Measurements from ENCODE around the gene KDELR1. TPM values are rescaled to one million over a fixed set of nuclear protein-coding genes. Genes with fewer than 3 reads are reported as not detected.
A peak's percentile ranks its signal among the peaks of the same experiment; 100 is the strongest.

The KDELR1 gene
- total and polyA plus RNA-seq, 9 of the 15 experiments (the other 6 are each of a cell fraction or from before 2014, with no cell fraction given): 6.1 to 165 (median 58.5) TPM

- Histone ChIP-seq H2AFZ (ENCODE audit: low read depth, low read length) (no peak overlapping the region), H3K4me3 (no peak overlapping the region), H3K27ac (ENCODE audit: extremely low read depth, low read depth, low read length) (no peak overlapping the region), H3K27me3 (ENCODE audit: control insufficient read depth in 2 of 2, insufficient read depth in 2 of 2, low read length in 2 of 2) (no peaks in the 10 kb centered on the region), H3K36me3 (ENCODE audit: control insufficient read depth, insufficient read depth, low read length) (peaks cover 69% of the 10 kb centered on the region; the same call in 2 of the 3 replicates), H3K79me2 (ENCODE audit: control insufficient read depth, insufficient read depth, low read length) (0 out of 3 replicates have a peak, but pooled peaks cover 2% of the 10 kb centered on the region), H3K9me3 (replicated peaks; ENCODE audit: control insufficient read depth, insufficient read depth, low read depth, low read length) (no peaks in the 10 kb centered on the region), H3K9ac (ENCODE audit: insufficient read depth in 1 of 2, low read depth in 2 of 2, low read length in 2 of 2) (0 out of 4 replicates have a peak overlapping the region, but pooled peaks of 1 of the 2 experiments have one; percentile 0), H4K20me1 (replicated peaks; ENCODE audit: control insufficient read depth, insufficient read depth, low read length) (no peaks in the 10 kb centered on the region), H3K9me1 (ENCODE audit: control insufficient read depth, insufficient read depth, low read length) (no peaks in the 10 kb centered on the region), H3K4me2 (ENCODE audit: insufficient read depth, low read length) (no peak overlapping the region), H3K4me1 (replicated peaks in 1 of 2; ENCODE audit: control insufficient read depth in 2 of 2, insufficient read depth in 2 of 2, low read length in 2 of 2) (peaks cover 25 to 38% of the 10 kb centered on the region in 2 experiments)
- ATAC-seq (no peak), FAIRE-seq (no peak), DNase-seq (ENCODE audit: extremely low read depth in 1 of 4, low spot score in 3 of 4) (no peak)
- in situ Hi-C loops (cut with MboI) (no loop called here), intact Hi-C loops (cut with micrococcal nuclease) (no loop called here)
- POLR2A ChIA-PET: no interaction called here
- no TSS peak for BruUV-seq (replicated peaks)
- 84% methylated on average over 10 of the region's 16 CpGs for WGBS (ENCODE audit: insufficient coverage, low coverage, missing lambda C conversion rate)
- CTCF ChIA-PET (ENCODE audit: low intra/inter-chr PET ratio): no interaction called here
- TF ChIP-seq NONO (IDR thresholded peaks at IDR 0.05; ENCODE audit: low read depth in 2 of 2, low read length in 1 of 2) (no peak), ZBTB33 (CRISPR knock-in tag; IDR thresholded peaks at IDR 0.05) (peak; percentile 86), POLR2G (IDR thresholded peaks at IDR 0.05; ENCODE audit: low read depth, low read length) (0 out of 2 replicates have a peak, but pooled peaks have one; percentile 12)
These were observed 30.2 kb upstream of the KDELR1 start for GRCh38 chr19:48421548-48421947.

Measured in K562 (cell line).